Fibroblast of skin of left quadriceps (primary cell): ENCODE measurements around the gene SRGAP2B.
"Not testable (repeated sequence)": the region's sequence is repeated elsewhere in the genome, so short reads cannot be mapped to it uniquely, and the experiment has no call there.

Source experiments
- DNase-seq, 2 experiments: peaks; one replicate each; pipeline ENCODE4 v3.0.0-alpha.2; 2013; ENCODE audit warnings: low read depth in 2 of 2

The SRGAP2B gene

DNA sequence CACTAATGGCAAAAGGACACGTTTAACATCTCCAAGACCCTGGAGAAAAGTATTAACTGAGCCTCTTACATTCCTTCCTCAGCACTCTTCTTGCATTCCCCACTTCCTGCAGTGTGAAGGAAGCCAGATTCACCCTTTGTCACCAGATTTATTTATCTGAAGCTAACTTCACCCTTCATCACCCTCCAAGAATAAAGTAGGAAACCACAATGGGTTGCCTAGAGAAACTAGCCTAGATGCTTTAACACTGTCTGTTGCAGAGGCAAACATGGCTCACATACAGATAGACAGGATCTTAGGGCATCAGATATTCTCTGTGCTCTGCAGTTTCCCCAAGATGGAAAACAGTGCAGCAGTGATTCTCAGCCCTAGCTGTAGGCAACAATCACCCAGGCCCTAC is 147.6 kb downstream of the SRGAP2B start:
- not testable (repeated sequence) for DNase-seq

DNA sequence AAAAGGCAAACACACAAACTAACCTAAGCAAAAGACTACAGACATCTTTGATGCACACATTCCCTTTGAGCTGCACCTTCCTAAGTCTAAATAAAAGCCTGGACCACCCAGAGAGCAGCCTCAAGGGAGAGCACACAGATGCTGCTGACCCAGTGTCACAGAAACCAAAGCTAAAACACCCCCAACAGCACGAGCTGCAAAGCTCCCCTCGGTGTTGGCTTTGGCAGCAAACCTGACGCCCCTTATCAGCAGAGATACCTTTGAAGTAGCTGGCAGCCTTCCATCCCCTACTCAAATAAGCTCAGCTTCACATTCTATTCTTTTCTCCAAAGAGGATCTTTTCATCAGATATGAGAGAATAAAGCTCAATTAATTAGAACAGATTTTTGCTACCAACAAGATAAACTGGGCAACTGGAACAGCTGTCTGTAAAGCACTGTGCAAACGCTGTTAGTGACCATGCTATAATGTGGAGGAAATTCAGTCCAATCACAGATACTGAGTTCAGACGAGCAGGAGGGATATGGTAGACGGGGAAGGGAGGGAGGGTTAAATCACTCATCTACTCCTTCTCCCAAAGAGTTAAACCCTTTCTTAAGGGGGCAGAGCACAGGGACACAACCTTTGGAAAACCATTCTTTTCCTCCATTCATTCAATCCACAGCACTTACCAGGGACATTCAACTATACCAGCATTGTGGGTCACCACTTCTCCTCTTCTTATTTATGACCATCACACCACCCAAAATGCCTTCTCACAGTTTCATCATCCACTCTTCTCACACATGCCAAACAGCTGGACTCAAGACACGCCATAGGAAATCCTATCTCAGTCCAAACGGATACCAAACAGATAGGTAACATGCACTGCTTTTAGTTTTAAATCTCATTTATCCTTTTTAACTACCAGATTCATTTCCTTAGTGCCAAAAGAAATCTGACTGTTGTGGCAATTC is 148.3 kb downstream of the SRGAP2B start:
- DNase-seq = not testable (repeated sequence)

DNA sequence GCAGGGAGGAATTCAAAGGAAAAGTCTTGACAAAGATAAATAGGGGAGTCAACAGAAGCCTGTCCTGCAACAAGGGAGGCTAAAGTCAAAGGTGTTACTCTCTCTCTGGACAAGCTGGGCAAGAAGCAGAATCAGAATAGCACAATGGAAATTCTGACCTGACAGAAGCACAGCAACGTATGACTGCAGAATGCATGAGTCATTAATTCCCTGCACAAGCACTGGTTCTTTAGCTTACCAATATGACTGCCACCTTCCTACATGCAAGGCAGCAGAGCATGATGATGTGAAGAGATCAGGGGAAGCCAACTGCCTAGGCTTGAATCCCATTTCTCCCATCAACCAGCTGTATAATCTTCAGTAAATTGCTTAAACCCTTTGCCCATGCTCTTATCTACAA is 153.4 kb downstream of the SRGAP2B start:
- not testable (repeated sequence) for DNase-seq

DNA sequence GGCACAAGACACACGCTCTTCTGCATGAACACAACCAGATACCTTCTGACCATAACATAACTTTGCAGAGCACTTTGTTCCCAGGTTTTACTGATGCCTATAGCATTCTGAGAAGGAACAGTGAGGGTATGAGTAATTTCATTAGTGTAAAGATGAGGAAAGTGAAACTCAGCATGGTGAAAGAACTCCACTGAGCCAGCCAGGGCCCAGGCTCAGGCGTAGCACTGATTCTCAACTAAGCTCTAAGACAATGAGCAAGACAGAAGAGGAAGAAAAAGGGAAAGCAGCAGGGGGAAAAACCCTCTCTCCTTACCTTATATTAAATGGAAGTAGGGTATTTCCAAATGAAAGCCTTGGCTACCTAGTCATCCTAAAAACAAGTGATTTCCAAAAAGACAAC is 155.1 kb downstream of the SRGAP2B start:
- not testable (repeated sequence) for DNase-seq

DNA sequence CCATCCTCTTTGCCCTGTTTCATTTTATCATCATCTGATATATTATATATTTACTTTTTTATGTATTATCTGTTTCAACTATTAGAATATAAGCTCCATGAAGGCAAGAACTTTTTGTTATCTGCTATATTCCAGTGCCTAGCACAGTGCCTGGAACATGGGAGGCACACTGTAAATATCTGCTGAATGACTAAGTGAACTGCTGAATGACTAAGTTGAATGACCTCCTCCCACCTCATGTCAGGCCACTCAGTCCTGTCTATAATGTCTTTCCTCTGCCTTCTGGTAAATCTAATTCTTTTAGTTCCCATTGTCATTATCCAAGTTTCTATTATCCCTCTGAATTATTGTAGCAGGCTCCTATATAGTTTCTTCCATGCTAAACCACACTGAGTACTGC is 156.5 kb downstream of the SRGAP2B start:
- DNase-seq = not testable (repeated sequence)

DNA sequence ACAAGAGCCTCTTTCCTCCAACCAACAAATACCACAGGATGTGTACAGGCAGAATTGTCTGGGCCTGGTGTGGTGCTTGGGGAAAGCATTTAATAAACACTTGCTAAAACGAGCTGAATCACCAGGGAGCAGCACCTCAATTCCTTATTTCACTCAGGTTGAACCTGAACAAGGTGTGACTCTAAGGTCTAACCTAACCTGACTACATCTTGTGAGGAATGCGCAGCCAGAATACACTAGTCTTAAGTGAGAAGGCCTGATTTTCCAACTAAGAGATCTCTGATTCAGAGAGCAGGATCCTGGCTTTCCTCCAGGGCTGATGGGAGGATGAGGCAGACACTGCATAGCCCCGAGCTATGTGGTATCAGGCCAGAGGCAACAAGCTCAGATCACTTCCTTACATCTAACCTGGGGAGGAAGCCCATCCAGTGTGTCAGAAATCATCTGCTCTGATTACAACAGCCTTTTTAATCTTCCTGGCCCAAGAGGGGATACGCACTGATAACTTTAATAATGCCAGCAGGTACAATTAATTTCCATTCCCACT is 158.9 kb downstream of the SRGAP2B start:
- not testable (repeated sequence) for DNase-seq

DNA sequence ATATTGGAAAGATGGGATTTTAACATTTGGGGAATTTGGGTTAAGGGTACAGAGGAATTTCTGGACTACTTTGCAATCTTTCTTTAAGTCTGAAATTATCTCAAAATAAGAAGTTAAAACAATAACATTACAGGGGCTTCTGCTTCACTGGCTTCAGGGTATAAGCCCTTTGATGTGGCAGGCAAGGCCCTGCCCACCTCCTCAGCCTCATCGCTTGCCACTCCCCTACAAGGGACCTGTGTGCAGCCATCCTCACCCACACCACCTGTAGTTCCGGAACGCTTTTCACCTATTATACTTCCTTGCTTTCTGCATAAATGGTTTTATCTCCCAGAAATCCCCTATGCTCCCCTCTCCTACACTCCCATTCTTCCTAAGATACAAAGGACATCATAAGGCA is 159.8 kb downstream of the SRGAP2B start:
- not testable (repeated sequence) for DNase-seq

DNA sequence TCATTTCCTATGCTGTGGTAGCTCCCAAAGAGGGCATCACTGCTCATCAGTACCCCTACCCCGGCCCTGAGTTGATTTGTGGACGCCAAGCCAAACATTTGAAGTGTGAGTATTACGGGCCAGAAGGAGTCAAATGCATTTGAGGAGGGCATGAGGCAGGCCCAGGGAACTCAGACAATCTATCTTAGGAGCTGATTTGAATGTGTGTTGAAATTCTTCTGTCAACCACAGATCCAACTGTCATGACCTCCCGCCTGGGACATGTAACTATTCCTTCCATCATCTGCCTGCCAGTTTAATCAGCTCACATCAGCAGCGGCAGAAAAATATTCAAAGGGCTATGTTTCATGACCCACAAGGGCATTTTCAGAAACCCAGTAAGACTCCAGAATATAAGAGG is 162.1 kb downstream of the SRGAP2B start:
- not testable (repeated sequence) for DNase-seq

DNA sequence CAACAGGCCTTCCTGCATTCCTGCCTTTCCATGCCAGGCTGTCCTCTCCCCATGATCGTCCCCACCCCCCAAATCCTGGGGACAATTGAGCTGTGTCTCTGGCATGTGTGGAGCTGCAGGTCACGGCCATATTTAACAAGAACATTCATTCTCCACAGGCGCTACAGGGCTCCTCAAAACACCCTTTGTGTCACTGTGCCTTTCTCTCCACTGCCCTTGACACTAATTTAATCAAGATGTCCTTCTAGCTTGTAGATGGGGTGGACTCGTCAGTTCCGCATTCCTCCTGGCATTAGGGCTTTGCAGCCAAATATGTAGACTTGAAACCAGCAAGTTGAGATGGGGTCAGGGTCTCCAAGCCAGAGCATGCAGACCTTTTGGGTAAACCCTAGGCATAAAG is 163.0 kb downstream of the SRGAP2B start:
- not testable (repeated sequence) for DNase-seq

DNA sequence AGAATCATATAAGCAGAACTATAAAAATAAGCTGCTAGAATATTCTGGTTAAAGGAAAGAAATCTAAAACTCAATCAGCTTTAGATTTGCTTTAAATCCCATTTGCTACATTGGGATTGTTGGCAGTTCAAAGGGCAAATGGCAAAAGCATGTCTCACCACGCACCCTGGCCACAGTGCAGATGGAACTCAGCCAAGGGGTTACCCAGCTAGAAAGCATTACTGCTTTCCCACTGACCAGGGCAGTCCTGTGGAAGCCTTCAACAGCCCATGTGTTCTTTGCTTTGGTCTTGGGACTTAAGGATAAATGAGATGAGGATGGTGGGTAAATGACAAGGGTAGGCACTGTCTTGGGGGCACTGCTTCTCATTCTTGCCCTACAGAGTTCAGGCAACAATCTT is 163.6 kb downstream of the SRGAP2B start:
- not testable (repeated sequence) for DNase-seq

DNA sequence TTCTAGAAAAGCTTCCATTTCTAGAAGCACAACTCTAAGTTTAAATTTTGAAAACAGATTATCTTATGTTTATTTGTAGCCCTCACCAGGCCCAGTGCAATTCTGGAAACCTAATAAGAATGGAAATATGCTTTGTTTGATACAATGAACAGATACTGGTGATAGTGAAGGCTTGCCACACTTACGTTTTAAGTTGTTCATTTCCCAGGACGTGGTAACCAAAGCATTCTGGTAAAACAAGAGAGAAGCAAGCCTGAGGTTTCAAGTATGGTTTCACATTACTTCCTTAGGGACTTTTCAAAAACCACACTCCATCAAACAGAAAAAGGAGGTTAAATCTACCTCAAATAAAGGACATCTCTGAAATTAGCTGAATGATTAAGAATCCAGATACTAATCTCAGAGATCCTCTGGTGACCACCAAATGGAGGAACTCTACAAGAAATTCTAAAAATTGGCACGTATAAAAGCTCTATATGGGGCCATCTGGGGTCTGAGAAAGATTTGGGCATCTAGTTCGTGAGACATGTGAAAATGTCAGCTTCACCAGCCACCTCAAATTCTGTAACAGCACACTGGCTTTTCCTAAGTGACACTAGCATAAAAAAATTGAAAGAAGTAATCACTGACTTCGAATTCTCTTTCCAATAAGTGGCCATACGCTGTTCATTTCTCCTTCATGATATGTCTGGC is 164.9 kb downstream of the SRGAP2B start:
- not testable (repeated sequence) for DNase-seq

DNA sequence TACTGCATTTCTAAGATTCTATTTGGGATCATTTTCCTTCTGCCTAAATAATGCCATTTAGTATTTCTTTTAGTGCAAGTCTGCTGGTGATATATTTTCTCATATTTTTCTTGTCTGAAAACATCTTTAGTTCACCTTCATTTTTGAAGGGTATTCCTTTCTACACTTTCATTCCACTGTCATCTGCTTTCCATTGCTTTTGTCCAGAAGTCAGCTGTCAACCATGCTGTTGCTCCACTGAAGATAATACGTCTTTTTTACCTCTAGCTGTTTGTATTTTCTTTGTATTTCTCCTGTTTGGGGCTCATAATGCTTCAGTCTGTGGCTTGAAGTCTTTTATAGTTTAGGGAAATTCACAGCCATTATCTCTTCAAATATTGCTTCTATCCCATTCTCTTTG is 167.8 kb downstream of the SRGAP2B start:
- not testable (repeated sequence) for DNase-seq

DNA sequence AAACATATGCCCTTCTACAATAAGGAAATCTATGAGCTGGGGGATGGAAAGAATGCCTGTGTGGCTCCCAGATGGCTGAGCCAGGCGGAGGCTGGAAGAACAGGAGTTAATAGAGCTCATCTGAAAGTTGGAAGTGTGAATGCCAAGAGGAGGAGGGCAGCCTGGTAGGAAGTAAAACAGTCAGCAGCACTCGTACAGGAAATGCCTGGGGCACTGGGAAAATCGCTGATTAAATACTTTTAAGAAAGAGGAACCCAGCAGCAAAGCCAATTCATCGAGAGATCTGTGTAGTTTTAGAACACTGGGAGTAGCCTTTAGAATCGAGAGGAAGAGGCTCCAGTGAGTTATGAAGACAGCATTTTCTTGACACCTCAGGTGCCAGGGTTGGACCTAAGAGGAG is 171.5 kb downstream of the SRGAP2B start:
- DNase-seq = not testable (repeated sequence)

DNA sequence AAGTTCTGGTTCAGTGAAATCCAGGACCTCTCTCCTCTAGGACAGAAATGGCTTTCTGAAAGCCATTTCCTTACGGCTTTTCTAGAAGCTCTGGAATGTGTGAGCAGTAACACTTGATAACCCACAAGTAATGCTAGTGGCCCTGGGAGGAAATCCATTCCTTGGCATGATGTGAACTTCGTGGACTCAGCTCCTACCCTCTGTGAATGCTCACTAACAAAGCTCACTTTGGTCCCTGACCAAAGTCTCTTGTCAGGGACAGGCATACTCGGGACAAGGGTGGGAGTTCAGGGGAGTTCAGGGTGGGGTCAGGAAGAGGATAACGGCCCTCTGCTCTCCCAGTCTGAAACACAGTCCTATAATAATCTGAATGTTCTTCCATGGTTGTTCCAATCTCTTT is 172.3 kb downstream of the SRGAP2B start:
- DNase-seq = not testable (repeated sequence)

DNA sequence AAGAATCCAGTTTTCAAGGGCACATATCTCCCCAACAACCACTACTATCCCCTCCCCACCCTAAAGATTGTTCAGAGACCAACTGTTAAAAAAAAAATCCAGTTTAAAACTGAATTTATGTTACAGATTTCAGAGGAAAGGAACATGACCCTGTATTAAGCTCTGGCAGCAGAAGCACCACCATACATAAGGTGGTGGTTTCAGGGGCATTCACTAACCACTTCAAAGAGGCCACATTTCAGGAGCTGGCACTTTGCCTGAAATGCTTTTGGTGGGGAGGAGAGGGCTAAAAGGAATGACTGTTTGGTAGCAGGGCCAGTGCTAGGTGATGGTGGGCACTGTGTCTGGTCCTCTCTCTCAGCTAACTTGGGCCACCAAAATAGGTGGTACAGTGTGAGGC is 176.0 kb downstream of the SRGAP2B start:
- not testable (repeated sequence) for DNase-seq

DNA sequence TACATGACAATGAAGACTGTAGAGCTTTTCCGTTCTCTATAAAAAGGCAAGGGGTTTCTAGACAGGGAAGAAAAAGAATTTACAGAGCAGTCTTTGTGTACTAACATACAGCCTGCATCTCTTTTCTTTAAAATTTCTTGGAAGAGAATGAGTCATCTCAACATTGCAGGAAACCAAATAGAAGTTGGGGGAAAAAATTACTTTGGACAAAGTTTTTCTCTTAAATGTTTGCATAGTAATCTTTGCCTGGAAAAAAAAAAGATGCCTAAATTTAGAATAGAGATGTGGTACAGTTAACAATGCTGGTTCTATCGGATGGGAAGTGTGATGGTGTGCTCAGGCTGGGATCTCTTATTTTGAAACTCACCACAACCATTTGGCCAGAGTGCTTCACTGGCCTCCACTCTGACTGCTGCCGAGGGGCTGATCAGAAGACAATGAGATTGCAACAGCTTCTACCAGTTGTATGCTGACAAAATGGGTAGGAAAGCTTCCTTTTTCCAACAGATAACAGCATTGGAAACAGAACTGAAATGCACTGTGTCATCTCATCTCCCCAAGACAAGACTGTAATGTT is 177.0 kb downstream of the SRGAP2B start:
- not testable (repeated sequence) for DNase-seq

DNA sequence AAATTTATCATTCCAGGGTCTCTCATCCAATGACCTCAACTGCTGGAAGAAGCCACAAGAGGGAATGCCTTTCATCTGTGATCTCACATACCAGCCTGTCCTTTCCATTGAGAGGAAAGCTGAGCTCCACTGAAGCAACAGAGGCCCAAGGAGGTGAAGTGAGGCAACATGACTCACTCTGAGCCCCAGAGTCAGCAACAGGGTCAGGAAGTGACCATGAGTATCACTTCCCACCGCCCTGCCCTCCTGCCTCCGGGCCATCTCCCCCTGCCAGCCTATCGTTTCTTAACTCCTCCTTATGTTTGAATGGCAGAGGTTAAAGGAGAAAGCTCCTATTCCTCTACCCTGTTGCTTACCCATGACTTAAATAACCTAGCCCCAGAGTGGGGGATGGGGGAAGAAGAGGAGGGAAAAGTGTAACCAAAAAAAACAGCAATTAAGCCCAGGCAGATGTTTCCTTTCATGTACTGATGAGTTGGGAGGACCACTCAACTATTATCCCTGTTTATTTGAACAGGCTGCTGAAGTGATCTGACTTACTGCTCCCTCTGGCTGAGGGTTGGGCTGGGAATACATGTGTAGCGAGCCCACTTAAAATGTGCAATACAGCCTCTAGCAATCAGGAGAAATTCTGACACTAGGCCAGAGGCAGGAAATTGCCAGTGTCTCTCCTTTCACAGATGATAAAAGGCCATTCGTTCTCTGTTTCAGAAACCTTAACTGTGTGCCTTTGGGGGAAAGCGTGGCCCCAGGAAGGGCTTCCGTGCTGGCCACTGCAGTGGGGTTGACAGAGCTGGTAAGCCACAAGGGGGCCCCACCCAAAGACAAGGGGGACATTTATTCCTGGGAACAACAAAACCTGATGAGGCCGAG is 177.7 kb downstream of the SRGAP2B start:
- not testable (repeated sequence) for DNase-seq

DNA sequence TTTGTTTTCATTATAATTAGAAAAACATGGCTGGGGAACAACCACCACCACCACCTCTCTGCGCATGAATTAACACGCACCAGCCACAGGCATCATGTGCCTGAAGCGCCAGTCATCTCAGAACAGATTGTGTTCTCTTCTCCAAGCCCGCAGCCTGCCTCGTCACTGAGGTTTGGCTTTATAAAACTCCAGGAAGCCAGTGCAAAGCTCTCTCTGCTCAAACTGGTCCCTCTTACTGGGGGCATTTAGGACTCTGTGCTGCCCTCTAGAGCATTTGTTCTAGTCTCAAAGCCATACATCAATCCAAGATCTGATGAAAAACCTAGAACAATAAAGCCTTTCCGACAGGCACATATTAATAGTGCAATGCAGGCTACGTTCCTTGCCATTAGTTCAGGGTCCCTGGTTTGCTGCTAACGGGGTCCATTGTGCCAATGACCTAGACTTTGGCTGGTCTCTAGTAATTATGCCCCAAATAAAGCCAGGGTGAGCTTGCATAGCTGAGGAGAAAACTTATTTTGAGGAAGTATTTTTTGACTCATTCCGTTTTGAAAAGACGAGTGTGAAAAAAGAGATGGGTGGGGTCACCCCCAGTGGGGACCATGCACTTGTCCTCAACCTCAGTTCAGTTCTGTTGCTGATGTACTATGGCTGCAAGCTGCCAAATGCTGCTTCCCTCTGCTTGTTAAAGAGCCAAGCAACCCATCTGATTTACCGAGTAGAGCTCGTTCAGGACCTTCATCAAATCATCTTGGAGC is 181.0 kb downstream of the SRGAP2B start:
- not testable (repeated sequence) for DNase-seq

DNA sequence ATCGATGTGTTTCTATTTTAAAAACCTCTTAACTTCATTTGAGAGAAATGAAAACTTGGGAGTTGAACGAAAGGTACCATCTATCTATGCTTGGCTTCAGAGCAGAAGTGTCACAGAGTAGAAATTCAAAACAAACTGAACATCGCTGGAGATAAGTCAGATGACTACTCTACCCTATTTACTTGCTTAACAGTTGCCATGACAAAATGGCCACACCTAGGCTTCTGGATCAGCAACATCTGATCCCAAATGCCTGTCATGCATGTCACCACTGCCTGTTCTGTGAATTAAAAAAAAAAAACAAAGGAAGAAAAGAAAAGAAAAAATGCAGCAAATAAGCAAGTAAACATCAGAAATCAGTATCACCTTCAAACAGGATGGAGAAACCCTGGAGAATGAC is 181.7 kb downstream of the SRGAP2B start:
- DNase-seq = not testable (repeated sequence)

DNA sequence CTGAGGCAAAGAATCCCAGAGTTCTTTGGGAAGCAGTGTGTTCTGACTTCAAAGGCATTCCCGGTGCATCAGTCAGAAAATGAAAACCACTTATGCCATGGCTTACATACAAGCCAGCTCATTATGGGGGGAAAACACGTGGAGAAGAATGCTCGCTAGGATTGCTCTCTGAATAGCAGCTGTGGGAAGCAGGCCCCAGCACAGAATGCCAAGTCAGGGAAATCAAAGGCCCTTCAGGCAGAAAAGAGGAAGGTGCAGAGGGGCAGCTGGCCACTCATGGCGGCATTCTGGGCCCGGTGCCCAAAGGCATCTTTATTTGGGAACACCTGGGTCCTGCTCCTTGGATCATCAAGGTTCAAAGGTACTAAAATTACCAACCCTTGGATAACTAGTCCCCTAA is 184.4 kb downstream of the SRGAP2B start:
- DNase-seq = not testable (repeated sequence)
